Upper lobe of left lung (tissue), 4 donors: Measurements from ENCODE around the gene PRICKLE4.

Experiments
- EP300 ChIP-seq, 4 donors: sonication (generic); formaldehyde crosslinking; IDR thresholded peaks; one replicate each; pipeline ENCODE4 v1.5.1; 2017; ENCODE audit warnings: antibody characterized with exemption in 4 of 4, control low read depth in 2 of 4
- POLR2AphosphoS5 ChIP-seq, 2 donors: sonication (generic); formaldehyde crosslinking; IDR thresholded peaks; one replicate each; pipeline ENCODE4 v1.5.1; 2017; ENCODE audit warnings: antibody characterized with exemption in 2 of 2
- TF ChIP-seq, protein P1 (sequence below), 6 experiments: fragments of 450-650 bp in 4 of 6; fragments of 200-600 bp in 2 of 6; sonication (generic) in 2 of 6; IDR thresholded peaks; one replicate each; pipeline ENCODE4 v1.5.1; 2016 to 2019; ENCODE audit warnings: antibody characterized with exemption in 6 of 6

- no peak for TF ChIP-seq EP300 (IDR thresholded peaks at IDR 0.05)
- peak; percentile 7 to 56 for TF ChIP-seq POLR2AphosphoS5 (IDR thresholded peaks at IDR 0.05)
- TF ChIP-seq, protein P1, sequence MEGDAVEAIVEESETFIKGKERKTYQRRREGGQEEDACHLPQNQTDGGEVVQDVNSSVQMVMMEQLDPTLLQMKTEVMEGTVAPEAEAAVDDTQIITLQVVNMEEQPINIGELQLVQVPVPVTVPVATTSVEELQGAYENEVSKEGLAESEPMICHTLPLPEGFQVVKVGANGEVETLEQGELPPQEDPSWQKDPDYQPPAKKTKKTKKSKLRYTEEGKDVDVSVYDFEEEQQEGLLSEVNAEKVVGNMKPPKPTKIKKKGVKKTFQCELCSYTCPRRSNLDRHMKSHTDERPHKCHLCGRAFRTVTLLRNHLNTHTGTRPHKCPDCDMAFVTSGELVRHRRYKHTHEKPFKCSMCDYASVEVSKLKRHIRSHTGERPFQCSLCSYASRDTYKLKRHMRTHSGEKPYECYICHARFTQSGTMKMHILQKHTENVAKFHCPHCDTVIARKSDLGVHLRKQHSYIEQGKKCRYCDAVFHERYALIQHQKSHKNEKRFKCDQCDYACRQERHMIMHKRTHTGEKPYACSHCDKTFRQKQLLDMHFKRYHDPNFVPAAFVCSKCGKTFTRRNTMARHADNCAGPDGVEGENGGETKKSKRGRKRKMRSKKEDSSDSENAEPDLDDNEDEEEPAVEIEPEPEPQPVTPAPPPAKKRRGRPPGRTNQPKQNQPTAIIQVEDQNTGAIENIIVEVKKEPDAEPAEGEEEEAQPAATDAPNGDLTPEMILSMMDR (IDR thresholded peaks at IDR 0.05) = peak in 1 of 6 experiments; percentile 15
Measured at GRCh38 chr6:41733707-41734665, 46.6 kb upstream of the PRICKLE4 start.
